ENCODE measurements around the gene PHLDA3.

DNA sequence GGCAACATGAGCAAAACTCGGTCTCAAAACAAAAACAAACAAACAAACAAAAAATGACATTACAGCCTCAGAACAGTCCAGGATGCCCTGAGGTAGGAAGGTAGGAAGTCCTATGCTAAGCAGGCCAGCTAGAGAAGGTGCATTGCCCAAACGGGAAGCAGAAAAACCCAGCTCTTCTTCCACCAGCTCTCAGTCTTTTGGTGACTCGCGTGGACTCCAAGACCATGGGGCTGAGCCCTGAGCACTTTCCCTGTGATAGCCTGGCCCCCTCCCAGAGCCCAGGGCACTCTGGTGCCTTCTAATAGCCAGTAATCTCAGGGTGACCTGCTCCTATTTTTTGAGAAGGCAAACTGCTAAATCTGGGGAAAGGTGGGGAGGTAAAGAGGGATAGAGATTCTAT, 16.1 kb downstream of the PHLDA3 start:
- TF ChIP-seq, protein P1, sequence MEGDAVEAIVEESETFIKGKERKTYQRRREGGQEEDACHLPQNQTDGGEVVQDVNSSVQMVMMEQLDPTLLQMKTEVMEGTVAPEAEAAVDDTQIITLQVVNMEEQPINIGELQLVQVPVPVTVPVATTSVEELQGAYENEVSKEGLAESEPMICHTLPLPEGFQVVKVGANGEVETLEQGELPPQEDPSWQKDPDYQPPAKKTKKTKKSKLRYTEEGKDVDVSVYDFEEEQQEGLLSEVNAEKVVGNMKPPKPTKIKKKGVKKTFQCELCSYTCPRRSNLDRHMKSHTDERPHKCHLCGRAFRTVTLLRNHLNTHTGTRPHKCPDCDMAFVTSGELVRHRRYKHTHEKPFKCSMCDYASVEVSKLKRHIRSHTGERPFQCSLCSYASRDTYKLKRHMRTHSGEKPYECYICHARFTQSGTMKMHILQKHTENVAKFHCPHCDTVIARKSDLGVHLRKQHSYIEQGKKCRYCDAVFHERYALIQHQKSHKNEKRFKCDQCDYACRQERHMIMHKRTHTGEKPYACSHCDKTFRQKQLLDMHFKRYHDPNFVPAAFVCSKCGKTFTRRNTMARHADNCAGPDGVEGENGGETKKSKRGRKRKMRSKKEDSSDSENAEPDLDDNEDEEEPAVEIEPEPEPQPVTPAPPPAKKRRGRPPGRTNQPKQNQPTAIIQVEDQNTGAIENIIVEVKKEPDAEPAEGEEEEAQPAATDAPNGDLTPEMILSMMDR (IDR thresholded peaks at IDR 0.05; ENCODE audit: borderline replicate concordance, extremely low read depth, low read length, poor library complexity, severe bottlenecking): no peak
- TF ChIP-seq EZH2 (IDR thresholded peaks at IDR 0.05; ENCODE audit: borderline replicate concordance, low read depth, low read length, severe bottlenecking): no peak

Measured in DND-41 (cell line).